Measurements from ENCODE around the gene HIVEP3. TPM values are rescaled to one million over a fixed set of nuclear protein-coding genes. Genes with fewer than 3 reads are reported as not detected.

HIVEP3 gene
- total RNA-seq, 2 donors from 2014 or later: 4.7 to 5.8 TPM

DNA sequence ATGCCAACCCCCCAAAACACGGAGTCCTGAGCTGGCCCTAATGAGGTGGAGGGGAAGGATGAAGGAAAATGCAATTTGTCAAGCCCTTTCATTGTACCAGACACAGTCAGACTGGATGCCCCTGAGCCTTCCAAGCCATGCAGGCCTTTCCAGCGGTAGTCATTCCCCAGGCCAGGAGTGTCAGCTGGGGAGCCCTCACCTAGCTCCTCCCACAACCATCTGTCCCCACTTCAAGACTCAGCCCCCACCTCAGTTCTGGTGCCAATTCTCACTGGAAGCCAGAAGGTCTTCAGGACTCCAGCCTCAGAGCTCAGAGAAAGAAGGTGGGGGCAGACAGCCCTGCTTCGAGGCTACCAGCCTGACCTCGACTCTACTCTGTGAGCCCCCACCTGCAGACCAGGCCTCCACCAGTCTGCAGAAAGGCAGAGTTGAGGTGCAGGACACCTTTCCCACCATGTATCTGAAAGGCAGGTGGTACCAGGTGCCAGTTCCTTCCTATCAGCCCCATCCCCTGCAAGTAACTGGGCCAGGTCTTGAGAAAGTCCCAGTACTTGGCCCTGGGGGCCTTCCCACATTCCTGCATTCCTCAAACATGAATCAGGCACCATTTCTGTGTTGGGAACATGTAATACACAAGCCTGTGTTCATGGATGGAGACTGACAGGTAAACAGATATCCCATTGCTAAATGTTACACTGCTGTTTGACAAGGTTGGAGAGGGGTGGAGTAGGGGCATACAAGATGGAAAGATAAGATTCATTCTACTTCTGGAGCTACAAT, 253.7 kb downstream of the HIVEP3 start:
- H3K4me3 ChIP-seq: no peak overlapping the region
- TF ChIP-seq, protein P1, sequence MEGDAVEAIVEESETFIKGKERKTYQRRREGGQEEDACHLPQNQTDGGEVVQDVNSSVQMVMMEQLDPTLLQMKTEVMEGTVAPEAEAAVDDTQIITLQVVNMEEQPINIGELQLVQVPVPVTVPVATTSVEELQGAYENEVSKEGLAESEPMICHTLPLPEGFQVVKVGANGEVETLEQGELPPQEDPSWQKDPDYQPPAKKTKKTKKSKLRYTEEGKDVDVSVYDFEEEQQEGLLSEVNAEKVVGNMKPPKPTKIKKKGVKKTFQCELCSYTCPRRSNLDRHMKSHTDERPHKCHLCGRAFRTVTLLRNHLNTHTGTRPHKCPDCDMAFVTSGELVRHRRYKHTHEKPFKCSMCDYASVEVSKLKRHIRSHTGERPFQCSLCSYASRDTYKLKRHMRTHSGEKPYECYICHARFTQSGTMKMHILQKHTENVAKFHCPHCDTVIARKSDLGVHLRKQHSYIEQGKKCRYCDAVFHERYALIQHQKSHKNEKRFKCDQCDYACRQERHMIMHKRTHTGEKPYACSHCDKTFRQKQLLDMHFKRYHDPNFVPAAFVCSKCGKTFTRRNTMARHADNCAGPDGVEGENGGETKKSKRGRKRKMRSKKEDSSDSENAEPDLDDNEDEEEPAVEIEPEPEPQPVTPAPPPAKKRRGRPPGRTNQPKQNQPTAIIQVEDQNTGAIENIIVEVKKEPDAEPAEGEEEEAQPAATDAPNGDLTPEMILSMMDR (IDR thresholded peaks at IDR 0.05): no peak
- H3K9me3 ChIP-seq: no peaks in the 10 kb centered on the region
- no peaks in the 10 kb centered on the region for H3K36me3 ChIP-seq
- no peak overlapping the region for H3K27ac ChIP-seq
- no peaks in the 10 kb centered on the region for H3K27me3 ChIP-seq
- peaks cover 0 to 27% of the 10 kb centered on the region in 2 donors for H3K4me1 ChIP-seq
- DNase-seq (ENCODE audit: low spot score): peak; percentile 75

DNA sequence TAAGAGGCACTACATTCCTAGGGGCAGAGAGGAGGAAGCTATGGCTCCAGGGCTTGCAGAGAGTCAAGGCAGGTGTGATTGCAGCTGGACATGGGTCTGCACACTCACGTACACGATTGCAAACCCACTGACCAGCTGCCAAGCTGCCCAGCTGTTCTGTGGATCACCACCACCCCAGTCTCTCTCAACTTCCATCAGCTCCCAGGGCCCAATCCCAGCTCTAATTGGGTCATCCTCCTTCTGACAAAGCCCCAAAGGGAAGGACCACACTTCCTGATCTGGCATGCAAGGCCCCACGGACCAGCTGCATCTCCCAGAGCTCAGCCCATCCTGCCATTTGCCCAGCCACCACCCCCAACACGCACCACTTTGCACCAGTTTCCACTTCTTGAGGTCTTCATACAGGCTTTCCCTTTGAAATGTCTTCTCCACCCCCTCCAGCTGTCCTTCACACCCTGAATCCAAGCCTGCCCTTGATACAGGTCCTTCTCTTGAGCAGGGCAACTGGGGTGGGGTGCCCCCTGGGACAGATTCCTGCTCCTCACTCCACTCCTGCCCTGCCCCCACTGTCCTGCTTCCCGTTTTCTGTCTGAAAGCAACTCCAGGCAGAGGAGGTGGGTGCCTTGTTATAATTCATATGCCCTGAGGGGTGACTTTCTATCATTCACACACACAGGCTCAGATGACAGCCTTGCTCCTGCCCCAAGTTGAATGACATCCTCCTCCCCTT, 254.9 kb downstream of the HIVEP3 start:
- Histone ChIP-seq H3K27ac (peak overlapping the region in 1 of 2 donors; percentile 98), H3K9me3 (no peaks in the 10 kb centered on the region), H3K27me3 (no peaks in the 10 kb centered on the region), H3K36me3 (no peaks in the 10 kb centered on the region), H3K4me1 (peaks cover 0 to 27% of the 10 kb centered on the region in 2 donors), H3K4me3 (no peak overlapping the region)
- DNase-seq (ENCODE audit: low spot score): no peak
- TF ChIP-seq, protein P1 (IDR thresholded peaks at IDR 0.05): no peak

DNA sequence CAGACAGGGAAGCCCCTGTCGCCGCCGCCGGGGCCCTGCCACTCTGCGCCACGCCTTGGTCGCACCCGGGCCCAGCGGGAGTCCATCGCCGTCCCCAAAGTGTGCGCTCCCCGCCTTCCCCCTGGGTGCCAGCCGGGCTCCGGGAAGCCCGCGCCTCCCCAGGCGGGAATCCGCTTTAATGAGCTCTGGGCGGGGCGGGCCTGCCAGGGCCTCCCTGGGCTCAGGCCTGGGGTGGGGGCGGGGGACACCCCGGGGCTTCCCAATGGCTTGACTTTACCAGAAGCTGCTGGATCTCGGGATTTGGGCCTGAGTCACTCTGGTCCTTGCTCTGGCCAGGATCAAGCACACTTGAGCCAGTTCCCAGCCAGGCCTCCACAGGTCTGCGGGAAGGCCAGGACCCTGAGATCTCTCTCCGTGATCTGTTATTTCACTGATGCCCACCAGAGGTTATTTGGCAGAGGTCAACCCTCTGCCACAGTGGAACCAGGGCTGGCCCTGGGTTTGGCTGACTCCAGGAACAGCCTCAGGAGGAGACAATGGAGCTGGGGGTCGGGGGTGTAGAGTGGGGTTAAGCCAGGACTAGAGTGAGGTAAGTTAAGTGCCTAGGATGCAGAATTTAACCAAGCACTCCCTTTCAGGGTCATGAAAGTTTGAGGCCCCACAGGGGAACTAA, 255.8 kb downstream of the HIVEP3 start:
- TF ChIP-seq, protein P1 (IDR thresholded peaks at IDR 0.05): no peak
- peak overlapping the region; percentile 95 to 98 for H3K27ac ChIP-seq

DNA sequence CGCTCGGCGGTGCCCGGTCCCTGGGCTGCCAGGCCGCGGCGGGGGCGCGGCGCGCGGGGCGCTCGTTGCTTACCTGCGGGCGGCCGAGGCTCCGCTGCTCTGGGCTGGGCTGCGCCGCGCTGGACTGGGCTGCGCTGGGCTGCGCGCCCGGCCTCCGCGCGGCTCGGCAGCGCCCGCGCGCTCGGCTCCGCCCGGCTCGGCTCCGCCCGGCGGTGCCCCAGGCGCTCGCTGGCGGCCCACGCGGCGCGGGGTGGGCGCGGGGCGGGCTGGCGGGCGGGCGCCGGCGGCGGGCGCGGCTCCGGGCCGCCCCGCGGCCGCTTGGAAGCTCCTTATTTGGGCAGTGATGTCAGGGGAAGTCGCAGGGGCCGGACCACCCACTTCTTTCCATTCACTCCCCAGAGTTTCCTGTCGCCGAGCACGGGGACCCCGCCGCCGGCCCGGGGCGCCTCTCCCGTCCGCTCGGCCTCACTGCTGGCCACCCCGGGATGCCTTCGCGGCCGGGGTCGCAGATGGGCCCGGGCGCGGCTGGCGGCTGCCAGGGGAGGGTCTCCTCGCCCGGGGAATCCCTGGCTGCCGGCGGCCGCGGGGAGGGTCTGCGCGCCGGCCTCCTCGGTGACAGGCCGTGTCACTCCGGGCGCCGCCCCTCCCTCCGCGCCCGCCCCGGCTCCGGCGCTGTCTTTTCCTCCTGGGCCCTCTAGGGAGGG, 256.5 kb downstream of the HIVEP3 start:
- H3K4me1 ChIP-seq: peaks cover 0 to 27% of the 10 kb centered on the region in 2 donors

More for the DNA sequence above, 255.8 kb downstream of the HIVEP3 start:
- Histone ChIP-seq H3K9me3 (no peaks in the 10 kb centered on the region), H3K27me3 (no peaks in the 10 kb centered on the region), H3K4me1 (peaks cover 0 to 27% of the 10 kb centered on the region in 2 donors), H3K36me3 (no peaks in the 10 kb centered on the region), H3K4me3 (peak overlapping the region; percentile 66 to 78)
- DNase-seq (ENCODE audit: low spot score): peak; percentile 82

More for the DNA sequence above, 256.5 kb downstream of the HIVEP3 start:
- TF ChIP-seq, protein P1 (IDR thresholded peaks at IDR 0.05): no peak
- DNase-seq (ENCODE audit: low spot score): peak; percentile 81
- Histone ChIP-seq H3K27me3 (no peaks in the 10 kb centered on the region), H3K36me3 (no peaks in the 10 kb centered on the region), H3K27ac (peak overlapping the region; percentile 95 to 98), H3K9me3 (no peaks in the 10 kb centered on the region), H3K4me3 (peak overlapping the region; percentile 66 to 78)

Measured in right atrium auricular region (tissue), 2 donors.